Stimulated activated CD4-positive, alpha-beta T cell treated with anti-CD3 and anti-CD28 coated beads, Interleukin-4, amount 100 ng/mL, for 48 hours (primary cell): ENCODE results near the gene CACNG1.
"Not testable (repeated sequence)": the region's sequence is repeated elsewhere in the genome, so short reads cannot be mapped to it uniquely, and the experiment has no call there.

Experiments
- DNase-seq, 2 donors: peaks; one replicate each; pipeline ENCODE4 v3.0.0-alpha.2; 2020; ENCODE audit warnings: low read depth in 2 of 2

The CACNG1 gene

DNA sequence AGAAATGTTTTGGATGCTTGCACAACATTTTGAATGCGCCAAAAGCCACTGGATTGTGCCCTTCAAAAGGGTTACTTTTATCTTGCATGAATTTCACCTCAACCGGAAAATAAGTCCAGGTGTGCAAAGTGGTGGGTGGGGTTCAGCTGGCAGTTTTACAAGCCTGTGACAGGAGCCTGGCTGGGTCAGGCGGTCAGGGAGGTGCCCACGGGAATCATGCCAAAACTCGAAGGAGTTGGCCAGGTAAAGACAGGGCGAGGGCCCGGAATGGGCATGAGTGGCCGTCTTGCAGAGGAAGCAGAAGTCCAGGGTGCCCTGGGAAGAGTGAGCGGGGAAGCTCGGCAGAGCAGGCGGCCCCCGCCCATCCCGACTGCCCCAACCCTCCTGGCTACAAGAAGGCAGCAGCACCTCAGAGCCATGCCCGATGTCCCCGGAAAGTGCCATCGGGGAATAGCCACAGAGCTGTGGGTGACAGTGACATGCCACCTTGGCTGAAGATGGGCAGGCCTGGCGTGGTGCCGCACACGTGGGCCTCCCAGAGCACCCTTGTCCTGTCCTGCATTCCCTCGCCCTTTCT lies 19.1 kb upstream of the CACNG1 start:
- no peak for DNase-seq

DNA sequence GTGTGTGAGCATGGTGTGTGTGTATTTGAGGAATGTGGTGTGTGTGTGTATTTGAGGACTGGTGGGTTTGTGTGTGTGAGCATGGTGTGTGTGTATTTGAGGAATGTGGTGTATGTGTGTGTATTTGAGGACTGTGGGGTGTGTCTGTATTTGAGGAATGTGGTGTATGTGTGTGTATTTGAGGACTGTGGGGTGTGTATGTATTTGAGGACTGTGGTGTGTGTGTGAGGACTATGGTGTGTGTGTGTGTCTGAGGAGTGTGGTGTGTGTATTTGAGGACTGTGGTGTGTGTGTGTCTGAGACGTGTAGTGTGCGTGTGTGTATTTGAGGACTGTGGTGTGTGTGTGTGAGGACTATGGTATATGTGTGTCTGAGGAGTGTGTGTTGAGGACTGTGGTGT lies 18.0 kb upstream of the CACNG1 start:
- no peak for DNase-seq

GRCh38 chr17:67027031-67027628 lies 17.2 kb upstream of the CACNG1 start:
- no peak for DNase-seq

DNA sequence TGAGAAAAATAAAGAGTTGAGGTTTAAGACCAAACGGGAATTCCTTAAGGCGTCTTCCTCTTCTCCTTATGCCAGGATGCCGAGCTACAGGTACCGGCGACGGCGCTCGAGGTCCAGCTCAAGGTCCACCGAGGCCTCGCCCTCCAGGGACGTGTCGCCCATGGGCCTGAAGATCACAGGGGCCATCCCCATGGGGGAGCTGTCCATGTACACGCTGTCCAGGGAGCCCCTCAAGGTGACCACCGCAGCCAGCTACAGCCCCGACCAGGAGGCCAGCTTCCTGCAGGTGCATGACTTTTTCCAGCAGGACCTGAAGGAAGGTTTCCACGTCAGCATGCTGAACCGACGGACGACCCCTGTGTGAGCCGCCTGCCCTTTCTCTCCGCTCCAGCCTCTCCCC lies 13.7 kb upstream of the CACNG1 start:
- no peak for DNase-seq

DNA sequence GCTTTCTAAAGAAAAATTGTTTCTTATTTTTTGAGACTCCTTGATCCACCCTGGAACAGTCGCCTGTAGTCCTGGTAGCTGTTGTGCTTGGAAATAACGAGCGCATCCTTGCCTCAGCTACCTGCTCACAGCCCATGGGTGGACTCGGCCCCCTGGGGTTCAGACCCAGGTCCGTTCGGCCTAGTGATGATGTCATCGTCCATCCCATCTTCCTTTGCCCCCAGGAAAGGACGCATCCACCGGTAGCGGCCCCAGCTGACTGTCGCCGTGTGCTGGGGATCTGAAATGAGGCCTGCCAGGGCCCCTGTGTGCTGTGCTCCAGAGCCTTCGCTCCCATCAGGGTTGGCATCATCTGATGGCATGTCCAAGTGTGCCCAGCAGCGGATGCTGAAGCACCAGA lies 12.0 kb upstream of the CACNG1 start:
- DNase-seq, result no peak

- no peak for DNase-seq
Observed at GRCh38 chr17:67032985-67033384, 11.4 kb upstream of the CACNG1 start.

DNA sequence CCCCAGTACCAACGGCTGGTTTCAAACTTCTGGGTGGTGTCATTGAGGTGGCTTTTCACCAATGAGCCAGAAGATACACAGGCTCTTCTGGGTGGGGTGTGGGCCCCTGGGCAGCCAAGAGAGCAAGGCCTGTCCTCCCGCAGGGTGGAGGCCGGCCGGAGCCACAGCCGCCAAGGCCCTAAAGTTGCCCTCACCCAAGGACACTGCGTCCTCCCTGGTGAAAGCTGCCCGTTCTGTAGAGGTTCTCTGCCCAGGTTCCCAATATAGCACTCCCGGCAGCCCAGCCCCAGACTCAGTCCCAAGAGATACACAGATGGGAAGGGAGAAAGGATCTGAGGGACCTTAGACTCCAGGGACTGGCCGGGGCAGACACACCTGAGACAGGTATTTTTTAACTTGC lies 10.7 kb upstream of the CACNG1 start:
- no peak for DNase-seq

DNA sequence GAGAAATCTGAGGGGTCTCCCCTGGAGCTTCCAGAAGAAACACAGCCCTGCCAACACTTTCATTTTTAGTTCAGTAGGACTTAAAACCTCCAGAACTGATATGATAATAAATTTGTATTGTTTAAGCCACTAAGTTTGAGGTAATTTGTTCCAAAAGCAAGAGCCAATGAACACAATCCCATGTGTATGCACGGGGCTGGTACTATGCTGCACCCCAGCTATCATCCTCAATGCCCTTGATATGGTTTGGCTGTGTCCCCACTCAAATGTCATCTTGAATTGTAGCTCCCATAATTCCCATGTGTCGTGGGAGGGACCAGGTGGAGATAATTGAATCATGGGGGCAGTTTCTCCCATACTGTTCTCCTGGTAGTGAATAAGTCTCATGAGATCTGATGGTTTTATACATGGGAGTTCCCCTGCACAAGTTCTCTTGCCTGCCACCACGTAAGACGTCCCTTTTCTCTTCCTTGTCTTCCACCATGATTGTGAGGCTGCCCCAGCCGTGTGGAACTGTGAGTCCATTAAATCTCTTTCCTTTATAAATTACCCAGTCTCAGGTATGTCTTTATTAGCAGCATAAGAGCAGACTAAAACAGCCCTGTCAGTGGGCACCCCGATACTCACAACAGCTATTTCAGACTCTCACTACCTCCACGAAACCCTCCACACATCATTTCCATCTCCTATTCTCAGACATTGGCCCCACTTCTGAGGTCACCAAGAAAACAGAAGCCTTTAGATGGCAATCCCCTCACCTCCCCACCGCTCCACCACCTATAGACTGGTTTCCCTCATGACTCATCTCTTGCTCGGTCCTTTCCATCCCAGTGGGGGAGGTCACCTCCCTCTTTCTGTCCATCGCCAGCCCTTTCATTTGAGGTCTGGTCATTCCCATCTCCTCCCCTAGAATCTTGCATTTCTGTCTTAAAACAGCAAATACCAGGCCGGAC lies 8.9 kb upstream of the CACNG1 start:
- no peak for DNase-seq

DNA sequence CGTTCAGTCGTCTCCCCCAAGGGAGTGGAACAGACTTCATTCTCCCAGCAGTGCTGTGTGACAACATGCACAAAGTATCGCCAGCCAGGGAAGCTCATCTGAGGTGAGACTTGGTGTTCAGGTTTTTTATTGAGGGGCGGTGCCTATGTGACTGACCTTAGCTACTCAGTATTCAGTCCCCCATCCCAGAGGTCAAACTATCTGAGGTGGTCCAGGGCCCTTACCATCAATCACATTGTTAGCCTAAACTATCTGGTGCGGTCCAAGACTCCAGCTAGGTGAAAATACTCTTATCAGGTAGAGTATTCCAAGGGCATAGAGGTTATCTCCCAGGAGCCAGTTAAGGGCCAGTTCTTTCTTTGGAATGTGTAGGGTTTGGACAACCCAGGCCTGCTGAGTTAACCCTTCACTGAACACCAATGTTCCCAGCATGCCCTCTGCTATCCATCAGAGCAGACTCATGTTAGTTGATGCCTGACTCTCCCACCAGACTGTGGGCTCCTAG lies 5.4 kb upstream of the CACNG1 start:
- DNase-seq, result no peak

DNA sequence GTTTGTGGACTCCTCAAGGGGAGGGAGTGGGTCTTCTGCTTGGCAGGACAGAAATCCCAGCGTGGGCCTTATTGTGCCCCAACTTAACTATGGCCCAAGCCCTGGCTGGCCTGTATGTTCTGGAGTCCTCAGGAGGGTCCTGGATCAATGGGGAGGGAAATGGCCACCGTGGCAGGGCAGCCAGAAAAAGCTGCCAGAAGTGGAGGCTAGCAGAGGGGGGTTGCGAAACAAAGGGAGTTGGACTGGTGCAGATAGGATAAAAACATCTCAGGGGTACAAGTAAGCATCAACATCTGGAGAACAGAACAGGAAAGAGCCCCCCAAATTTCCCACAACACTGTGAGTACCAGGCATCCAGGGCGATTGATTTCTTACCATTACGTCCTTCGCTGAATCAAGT lies 3.7 kb upstream of the CACNG1 start:
- DNase-seq, result no peak

GRCh38 chr17:67041119-67041518 lies 3.2 kb upstream of the CACNG1 start:
- DNase-seq, result not testable (repeated sequence)

DNA sequence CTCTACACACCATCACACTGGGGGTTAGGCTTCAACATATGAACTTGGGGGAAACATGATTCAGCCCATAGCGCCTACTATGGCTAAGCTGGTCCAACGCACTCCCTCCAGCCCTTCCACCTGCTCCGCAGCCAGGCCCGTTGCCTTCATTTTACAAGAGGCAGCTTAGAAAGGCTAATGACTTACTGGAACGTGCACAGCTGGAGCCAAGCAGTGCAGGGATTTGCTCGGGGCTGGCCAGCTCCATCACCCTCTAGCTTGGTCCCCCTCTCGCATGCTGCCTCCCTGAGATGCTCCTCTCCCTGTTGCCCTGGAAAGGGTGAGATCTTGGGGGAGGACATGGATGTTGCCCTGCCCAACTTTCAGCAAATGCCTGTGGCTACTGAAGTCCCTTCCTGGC lies 2.8 kb upstream of the CACNG1 start:
- no peak for DNase-seq

- DNase-seq, result no peak
Observed at GRCh38 chr17:67041941-67042899, 2.1 kb upstream of the CACNG1 start.

- DNase-seq, result no peak
Observed at GRCh38 chr17:67043283-67043682, 1.1 kb upstream of the CACNG1 start.

DNA sequence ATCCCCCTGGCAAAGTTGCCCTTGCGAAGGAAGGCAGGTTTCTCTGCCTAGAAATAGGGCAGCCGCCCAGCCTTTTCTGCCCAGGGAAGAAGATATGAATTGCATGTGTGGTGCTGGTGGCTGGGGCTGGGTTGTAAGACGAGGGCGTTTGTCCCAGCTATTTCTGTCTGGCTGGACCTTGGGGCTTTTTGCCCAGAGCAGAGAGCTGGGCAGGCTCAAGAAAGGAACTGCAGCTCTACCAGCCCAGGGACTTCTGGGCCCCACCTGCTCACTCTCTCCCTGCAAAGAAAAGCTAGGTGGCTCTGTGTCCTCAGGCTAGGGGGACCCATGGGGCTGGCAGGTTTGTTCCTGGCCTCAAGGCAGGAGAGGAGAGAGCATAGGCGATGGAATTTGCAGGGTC lies 586 bp downstream of the CACNG1 start:
- no peak for DNase-seq

- DNase-seq, result no peak
Observed at GRCh38 chr17:67046398-67046797, 2.0 kb downstream of the CACNG1 start.

DNA sequence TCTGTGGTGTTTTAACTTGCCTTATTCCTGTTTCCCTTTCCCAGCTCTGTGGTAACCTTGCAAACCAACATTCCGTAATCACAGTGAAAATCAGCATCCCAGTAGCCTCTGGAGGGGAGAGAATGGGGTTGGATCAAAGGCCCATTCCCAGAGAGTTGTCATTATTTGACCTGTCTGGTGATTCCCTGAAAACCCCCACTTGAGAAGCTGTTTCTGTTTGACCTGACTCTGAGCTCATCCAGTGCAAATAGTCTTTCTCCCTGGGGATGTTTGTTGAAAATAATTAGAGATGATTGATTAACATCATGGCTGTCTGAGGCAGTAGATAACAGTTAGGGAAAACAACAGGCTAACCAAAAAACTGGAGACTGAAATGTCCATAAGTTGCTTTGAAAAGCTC lies 3.0 kb downstream of the CACNG1 start:
- DNase-seq, result no peak

- no peak for DNase-seq
Observed at GRCh38 chr17:67049025-67049739, 4.8 kb downstream of the CACNG1 start.

- no peak for DNase-seq
Observed at GRCh38 chr17:67050066-67050465, 5.7 kb downstream of the CACNG1 start.

DNA sequence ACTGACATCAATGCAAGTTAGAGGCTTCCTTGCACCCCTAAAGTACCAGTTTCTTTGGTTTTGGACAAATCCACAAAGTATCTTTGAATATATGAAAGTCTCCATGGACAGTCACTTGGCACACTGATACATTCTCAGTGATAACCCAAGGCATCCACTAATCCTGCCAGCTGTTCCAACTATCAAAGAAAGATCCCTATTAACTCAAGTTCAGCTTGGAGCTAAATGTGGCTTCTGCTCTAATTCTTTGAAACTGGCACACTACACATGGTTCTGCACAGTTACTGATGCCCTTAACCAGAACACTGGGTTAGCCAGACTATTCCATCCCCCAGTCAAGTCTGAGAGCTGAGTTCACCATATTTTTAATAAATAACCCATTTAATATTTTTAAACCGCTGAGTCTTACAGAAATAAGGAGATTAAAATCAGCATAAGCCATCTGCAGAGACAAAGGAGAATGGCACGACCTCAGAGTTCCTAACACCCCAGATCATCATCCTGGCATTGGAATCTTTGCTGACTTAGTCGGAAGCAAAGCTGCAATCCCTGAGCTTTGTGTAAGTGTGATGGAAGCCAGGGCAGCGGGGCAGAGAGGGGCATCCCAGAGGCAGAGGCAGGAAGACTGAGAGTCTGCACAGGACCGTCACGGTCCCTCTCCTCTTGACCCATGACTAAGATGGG lies 6.3 kb downstream of the CACNG1 start:
- no peak for DNase-seq
